Thyroid gland (tissue), 4 donors: ENCODE results near the gene DARS2. TPM values are rescaled to one million over a fixed set of nuclear protein-coding genes. Genes with fewer than 3 reads are reported as not detected.

Experiments
- DNase-seq, 2 donors: peaks; one replicate each; pipeline ENCODE4 v3.0.0-alpha.2; 2019
- H3K27ac ChIP-seq, 3 donors: fragments of 200-600 bp; sonication (generic); 1 replicate in 2 of 3; 2 replicates in 1 of 3; pipeline ENCODE4 v1.5.1; 2016 to 2019; ENCODE audit warnings: mild to moderate bottlenecking in 1 of 3, moderate library complexity in 1 of 3
- H3K27me3 ChIP-seq: fragments of 200-600 bp; sonication (generic); one replicate; pipeline ENCODE4 v1.5.1; 2019
- H3K36me3 ChIP-seq, 2 donors: fragments of 200-600 bp; sonication (generic); one replicate each; pipeline ENCODE4 v1.5.1; 2016 to 2019
- H3K4me1 ChIP-seq, 2 donors: fragments of 200-600 bp; sonication (generic); one replicate each; pipeline ENCODE4 v1.5.1; 2017 to 2019
- H3K4me3 ChIP-seq, 3 donors: fragments of 200-600 bp; sonication (generic); replicated peaks in 1 of 3; 1 replicate in 2 of 3; 2 replicates in 1 of 3; pipeline ENCODE4 v1.5.1; 2016; ENCODE audit warnings: mild to moderate bottlenecking in 1 of 3
- H3K9me3 ChIP-seq: fragments of 200-600 bp; sonication (generic); one replicate; pipeline ENCODE4 v1.5.1; 2017
- POLR2A ChIP-seq, 2 donors: fragments of 450-650 bp; IDR thresholded peaks; one replicate each; pipeline ENCODE4 v1.6.1; 2017; ENCODE audit warnings: antibody characterized with exemption in 2 of 2, mild to moderate bottlenecking in 2 of 2, moderate library complexity in 1 of 2
- WGBS, 2 donors: methylation state at CpG; one replicate each; pipeline ENCODE4 v1.1.5; 2017; 5-methylcytosine and 5-hydroxymethylcytosine counted together
- intact Hi-C: fragments of 100-400 bp; cut with DNase I; formaldehyde crosslinking; loops from one replicate; pipeline ENCODE4 v1.15.1; 2023
- total RNA-seq, 4 donors: library from RNA; depleted of rRNA; stranded (reverse); fragments of >200 nt; gene quantifications; one replicate each; pipeline ENCODE4 v1.2.3, GENCODE V29; 2016
- TF ChIP-seq, protein P1 (sequence below), 6 experiments: fragments of 200-600 bp in 3 of 6; fragments of 450-650 bp in 3 of 6; sonication (generic) in 3 of 6; IDR thresholded peaks; one replicate each; pipeline ENCODE4 v1.5.1; 2016 to 2019; ENCODE audit warnings: antibody characterized with exemption in 6 of 6, mild to moderate bottlenecking in 2 of 6, inconsistent platforms in 1 of 6, moderate library complexity in 1 of 6

Gene DARS2
- total RNA-seq, 4 donors from 2014 or later: 14.9 to 26.9 (median 20.7) TPM

DNA sequence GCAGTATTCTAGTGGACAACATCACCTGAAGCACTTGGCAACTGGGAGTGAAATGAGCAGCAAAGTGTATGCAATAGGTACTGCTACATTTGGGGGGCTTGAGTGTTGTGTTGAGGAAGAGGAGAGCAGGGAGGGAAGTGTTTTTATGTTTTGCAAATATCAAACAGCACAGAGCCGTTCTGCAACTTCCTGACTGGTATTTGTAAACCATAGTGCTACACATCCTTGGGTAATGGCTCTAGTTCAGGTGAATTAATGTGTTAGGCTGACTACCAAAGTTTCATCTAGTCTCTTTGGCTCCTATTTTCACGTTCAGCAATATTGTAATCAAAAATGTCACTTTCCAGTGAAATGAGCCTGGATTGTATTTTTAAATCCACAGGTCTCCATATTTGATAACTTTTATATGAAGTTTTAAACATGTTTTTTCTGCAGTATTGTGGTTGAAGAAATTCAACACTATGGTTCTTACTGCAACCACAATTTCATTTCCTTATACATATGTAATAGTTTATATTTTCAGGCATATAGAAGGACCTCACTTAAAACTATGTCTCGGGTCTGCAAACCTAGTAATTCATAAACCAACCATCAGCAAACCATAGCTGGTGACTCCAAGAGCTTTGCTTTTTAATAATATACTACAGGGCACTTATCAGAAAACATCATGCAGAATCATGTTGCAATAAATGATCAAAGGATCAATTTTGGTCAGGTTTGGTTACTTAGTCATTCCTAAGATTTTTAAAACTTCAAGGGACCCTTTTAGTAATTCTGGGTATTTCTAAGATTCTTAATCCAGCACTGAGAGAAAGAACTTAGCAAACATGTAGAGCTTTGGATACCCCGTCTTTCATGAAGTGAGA lies 62.5 kb downstream of the DARS2 start:
- no peaks in the 10 kb centered on the region for H3K4me1 ChIP-seq
- no peak overlapping the region for H3K4me3 ChIP-seq
- WGBS, 2 donors: 87 to 94% methylated on average over 4 of the region's 4 CpGs
- intact Hi-C loops: no loop called here
- H3K9me3 ChIP-seq: no peaks in the 10 kb centered on the region
- DNase-seq: no peak
- H3K36me3 ChIP-seq: peaks cover 11 to 14% of the 10 kb centered on the region in 2 donors
- no peaks in the 10 kb centered on the region for H3K27me3 ChIP-seq
- H3K27ac ChIP-seq: no peak overlapping the region
- no peak for TF ChIP-seq POLR2A (IDR thresholded peaks at IDR 0.05)
- TF ChIP-seq, protein P1, sequence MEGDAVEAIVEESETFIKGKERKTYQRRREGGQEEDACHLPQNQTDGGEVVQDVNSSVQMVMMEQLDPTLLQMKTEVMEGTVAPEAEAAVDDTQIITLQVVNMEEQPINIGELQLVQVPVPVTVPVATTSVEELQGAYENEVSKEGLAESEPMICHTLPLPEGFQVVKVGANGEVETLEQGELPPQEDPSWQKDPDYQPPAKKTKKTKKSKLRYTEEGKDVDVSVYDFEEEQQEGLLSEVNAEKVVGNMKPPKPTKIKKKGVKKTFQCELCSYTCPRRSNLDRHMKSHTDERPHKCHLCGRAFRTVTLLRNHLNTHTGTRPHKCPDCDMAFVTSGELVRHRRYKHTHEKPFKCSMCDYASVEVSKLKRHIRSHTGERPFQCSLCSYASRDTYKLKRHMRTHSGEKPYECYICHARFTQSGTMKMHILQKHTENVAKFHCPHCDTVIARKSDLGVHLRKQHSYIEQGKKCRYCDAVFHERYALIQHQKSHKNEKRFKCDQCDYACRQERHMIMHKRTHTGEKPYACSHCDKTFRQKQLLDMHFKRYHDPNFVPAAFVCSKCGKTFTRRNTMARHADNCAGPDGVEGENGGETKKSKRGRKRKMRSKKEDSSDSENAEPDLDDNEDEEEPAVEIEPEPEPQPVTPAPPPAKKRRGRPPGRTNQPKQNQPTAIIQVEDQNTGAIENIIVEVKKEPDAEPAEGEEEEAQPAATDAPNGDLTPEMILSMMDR (IDR thresholded peaks at IDR 0.05): no peak

DNA sequence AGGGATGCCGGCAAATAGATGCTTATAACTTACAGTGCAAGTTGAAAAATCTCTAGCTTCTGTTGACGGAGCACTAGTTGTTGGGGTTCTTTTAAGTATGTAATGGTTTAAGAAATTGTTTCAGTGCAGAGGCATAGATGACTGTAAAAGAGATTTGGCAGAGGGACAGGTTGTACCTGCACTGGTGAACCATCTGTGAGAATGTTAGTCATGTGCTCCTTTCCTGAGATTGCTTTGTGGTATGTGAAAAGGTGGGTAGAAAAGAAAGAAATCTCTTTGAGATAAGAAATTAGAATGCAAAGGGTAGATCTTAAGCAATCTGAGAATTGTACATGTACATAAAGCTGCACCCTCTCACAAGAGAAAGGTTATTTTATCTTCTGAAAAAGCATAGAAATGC lies 63.2 kb downstream of the DARS2 start:
- no peak overlapping the region for H3K4me3 ChIP-seq
- no peaks in the 10 kb centered on the region for H3K4me1 ChIP-seq
- H3K36me3 ChIP-seq: peaks cover 11 to 14% of the 10 kb centered on the region in 2 donors
- DNase-seq: no peak
- no peak overlapping the region for H3K27ac ChIP-seq
- no peaks in the 10 kb centered on the region for H3K27me3 ChIP-seq
- intact Hi-C loops: no loop called here
- no peaks in the 10 kb centered on the region for H3K9me3 ChIP-seq
- 99% methylated on average over 2 of the region's 2 CpGs for WGBS, 2 donors
- TF ChIP-seq, protein P1 (IDR thresholded peaks at IDR 0.05): no peak
- TF ChIP-seq POLR2A (IDR thresholded peaks at IDR 0.05): no peak

DNA sequence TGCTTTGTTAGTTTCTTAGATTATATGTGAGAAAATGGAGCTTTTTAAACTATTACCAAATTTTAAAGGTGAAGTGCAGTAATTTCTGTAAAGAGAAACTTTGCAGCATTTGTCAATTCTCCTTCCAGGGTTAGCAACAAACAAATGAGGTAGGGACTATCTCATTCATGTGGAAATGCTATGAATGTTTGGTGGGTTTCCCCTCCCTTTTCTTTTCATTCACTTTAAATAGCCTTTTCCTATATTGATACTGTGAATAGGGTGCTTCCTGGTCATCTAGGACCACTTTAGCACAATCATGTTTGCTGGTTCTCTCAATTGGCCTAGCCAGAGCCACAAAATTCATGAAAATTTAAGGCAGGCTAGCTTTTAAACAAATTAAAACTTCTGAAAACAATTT lies 64.3 kb downstream of the DARS2 start:
- no peaks in the 10 kb centered on the region for H3K27me3 ChIP-seq

DNA sequence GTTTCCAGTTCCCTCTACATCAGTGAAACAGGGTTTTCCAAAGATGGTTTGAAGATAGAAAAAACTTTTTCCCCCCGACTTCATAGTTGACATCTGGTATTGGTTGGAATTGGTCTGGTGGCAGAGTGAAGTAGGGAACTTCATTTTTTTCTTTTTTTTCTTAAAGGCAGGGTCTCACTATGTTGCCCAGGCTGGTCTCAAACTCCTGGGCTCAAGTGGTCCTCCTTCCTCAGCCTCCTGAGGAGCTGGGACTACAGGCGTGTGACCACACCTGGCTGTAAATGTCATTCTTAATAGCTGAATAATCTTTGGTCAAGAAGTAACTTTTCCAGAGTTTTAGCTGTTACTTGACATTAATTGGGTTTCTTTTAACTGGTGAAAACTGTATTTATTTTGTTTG lies 65.4 kb downstream of the DARS2 start:
- no peaks in the 10 kb centered on the region for H3K27me3 ChIP-seq
- H3K4me1 ChIP-seq: no peaks in the 10 kb centered on the region
- intact Hi-C loops: no loop called here
- peaks cover 11 to 14% of the 10 kb centered on the region in 2 donors for H3K36me3 ChIP-seq
- H3K27ac ChIP-seq: no peak overlapping the region
- no peaks in the 10 kb centered on the region for H3K9me3 ChIP-seq
- TF ChIP-seq, protein P1 (IDR thresholded peaks at IDR 0.05): no peak
- TF ChIP-seq POLR2A (IDR thresholded peaks at IDR 0.05): no peak
- 94 to 99% methylated on average over 2 of the region's 2 CpGs for WGBS, 2 donors
- no peak for DNase-seq
- no peak overlapping the region for H3K4me3 ChIP-seq

More for the DNA sequence above, 64.3 kb downstream of the DARS2 start:
- intact Hi-C loops: no loop called here
- H3K36me3 ChIP-seq: peaks cover 11 to 14% of the 10 kb centered on the region in 2 donors
- H3K4me3 ChIP-seq: no peak overlapping the region
- H3K27ac ChIP-seq: no peak overlapping the region
- no peak for TF ChIP-seq POLR2A (IDR thresholded peaks at IDR 0.05)
- TF ChIP-seq, protein P1 (IDR thresholded peaks at IDR 0.05): no peak
- H3K4me1 ChIP-seq: no peaks in the 10 kb centered on the region
- DNase-seq: no peak
- H3K9me3 ChIP-seq: no peaks in the 10 kb centered on the region

DNA sequence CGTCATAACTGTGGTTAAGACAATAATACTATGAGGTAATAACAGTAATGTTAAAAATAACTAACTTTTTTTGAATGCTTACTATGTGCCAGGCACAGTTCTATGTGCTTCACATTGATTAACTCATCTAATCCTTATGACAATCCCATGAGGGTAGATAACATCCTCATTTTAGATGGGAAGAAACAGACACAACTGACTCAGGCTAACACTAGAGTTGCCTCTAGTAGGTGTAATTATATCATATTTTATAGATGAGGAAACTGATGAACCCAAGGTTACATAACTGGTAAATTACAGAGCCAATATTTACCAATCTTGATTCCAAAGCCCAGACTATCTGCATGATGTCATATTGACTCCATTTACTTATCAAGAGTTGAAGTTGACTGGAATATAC lies 69.1 kb downstream of the DARS2 start:
- intact Hi-C loops: no loop called here
- no peaks in the 10 kb centered on the region for H3K4me1 ChIP-seq
- no peaks in the 10 kb centered on the region for H3K27me3 ChIP-seq
- WGBS, 2 donors: 93 to 95% methylated on average over 1 of the region's 1 CpG
- no peak for TF ChIP-seq POLR2A (IDR thresholded peaks at IDR 0.05)
- TF ChIP-seq, protein P1 (IDR thresholded peaks at IDR 0.05): no peak
- H3K36me3 ChIP-seq: no peaks in the 10 kb centered on the region
- no peak overlapping the region for H3K27ac ChIP-seq
- H3K9me3 ChIP-seq: no peaks in the 10 kb centered on the region
- DNase-seq: no peak
- H3K4me3 ChIP-seq: no peak overlapping the region
